Suprapubic skin (tissue), 4 donors: Measurements from ENCODE around the gene RPL37A. TPM values are rescaled to one million over a fixed set of nuclear protein-coding genes. Genes with fewer than 3 reads are reported as not detected.

Experiments used
- DNase-seq, 2 donors: peaks; one replicate each; pipeline ENCODE4 v3.0.0-alpha.2; 2019; ENCODE audit warnings: low spot score in 2 of 2
- H3K27ac ChIP-seq: fragments of 200-600 bp; sonication (generic); one replicate; pipeline ENCODE4 v1.5.1; 2019
- H3K27me3 ChIP-seq: fragments of 200-600 bp; sonication (generic); one replicate; pipeline ENCODE4 v1.5.1; 2019
- H3K36me3 ChIP-seq: fragments of 200-600 bp; sonication (generic); one replicate; pipeline ENCODE4 v1.5.1; 2019
- H3K4me1 ChIP-seq: fragments of 200-600 bp; sonication (generic); one replicate; pipeline ENCODE4 v1.5.1; 2019
- H3K4me3 ChIP-seq: fragments of 200-600 bp; sonication (generic); one replicate; pipeline ENCODE4 v1.5.1; 2019; ENCODE audit warnings: mild to moderate bottlenecking
- H3K9me3 ChIP-seq: fragments of 200-600 bp; sonication (generic); one replicate; pipeline ENCODE4 v1.5.1; 2019
- EP300 ChIP-seq: sonication (generic); formaldehyde crosslinking; IDR thresholded peaks from one replicate; pipeline ENCODE4 v1.6.1; 2017; ENCODE audit warnings: antibody characterized with exemption
- POLR2A ChIP-seq, 2 donors: fragments of 450-650 bp; IDR thresholded peaks; one replicate each; pipeline ENCODE4 v1.6.1; 2017; ENCODE audit warnings: antibody characterized with exemption in 2 of 2, mild to moderate bottlenecking in 2 of 2, moderate library complexity in 2 of 2
- POLR2AphosphoS5 ChIP-seq, 3 donors: sonication (generic); formaldehyde crosslinking; IDR thresholded peaks; one replicate each; pipeline ENCODE4 v1.6.1; 2017; ENCODE audit warnings: antibody characterized with exemption in 3 of 3
- WGBS: methylation state at CpG from one replicate; pipeline ENCODE4 v1.1.5; 2018; 5-methylcytosine and 5-hydroxymethylcytosine counted together
- total RNA-seq, 4 donors: library from RNA; depleted of rRNA; stranded (reverse); fragments of >200 nt; gene quantifications; one replicate each; pipeline ENCODE4 v1.1.0, GENCODE V29; 2016
- TF ChIP-seq, protein P1 (sequence below), 2 donors: fragments of 200-600 bp in 1 of 2; fragments of 450-650 bp in 1 of 2; sonication (generic) in 1 of 2; IDR thresholded peaks; one replicate each; pipeline ENCODE4 v1.5.1; 2016 to 2019; ENCODE audit warnings: antibody characterized with exemption in 2 of 2, mild to moderate bottlenecking in 1 of 2, moderate library complexity in 1 of 2

Gene RPL37A
- total RNA-seq, 4 donors from 2014 or later = 892 to 2,420 (median 2,172) TPM

DNA sequence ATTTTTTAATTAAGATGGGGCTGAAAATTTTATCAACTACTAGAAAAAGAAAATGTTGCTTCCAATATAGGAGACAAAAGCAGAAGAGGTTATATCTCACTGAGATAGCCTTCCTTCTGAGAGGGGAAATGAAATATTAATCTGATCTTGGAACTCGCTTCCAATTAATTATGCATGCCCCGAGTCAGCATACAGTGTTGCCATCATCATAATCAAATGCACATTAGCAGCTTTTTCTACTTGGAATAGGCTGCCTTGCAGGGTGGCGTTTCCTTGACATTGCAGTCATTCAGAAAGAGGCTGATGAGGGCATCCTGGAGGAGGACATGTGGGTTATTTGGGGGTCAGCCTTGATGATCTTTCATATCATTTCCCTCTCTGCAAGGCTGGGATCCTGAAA, 18.4 kb upstream of the RPL37A start:
- Histone ChIP-seq H3K4me1 (peaks cover 7% of the 10 kb centered on the region), H3K27me3 (no peaks in the 10 kb centered on the region), H3K36me3 (peaks cover 54% of the 10 kb centered on the region), H3K27ac (no peak overlapping the region), H3K9me3 (no peaks in the 10 kb centered on the region), H3K4me3 (no peak overlapping the region)
- 50% methylated on average over 3 of the region's 3 CpGs for WGBS
- no peak for DNase-seq
- no peak for TF ChIP-seq POLR2A (IDR thresholded peaks at IDR 0.05)
- TF ChIP-seq EP300 = no peak
- TF ChIP-seq, protein P1, sequence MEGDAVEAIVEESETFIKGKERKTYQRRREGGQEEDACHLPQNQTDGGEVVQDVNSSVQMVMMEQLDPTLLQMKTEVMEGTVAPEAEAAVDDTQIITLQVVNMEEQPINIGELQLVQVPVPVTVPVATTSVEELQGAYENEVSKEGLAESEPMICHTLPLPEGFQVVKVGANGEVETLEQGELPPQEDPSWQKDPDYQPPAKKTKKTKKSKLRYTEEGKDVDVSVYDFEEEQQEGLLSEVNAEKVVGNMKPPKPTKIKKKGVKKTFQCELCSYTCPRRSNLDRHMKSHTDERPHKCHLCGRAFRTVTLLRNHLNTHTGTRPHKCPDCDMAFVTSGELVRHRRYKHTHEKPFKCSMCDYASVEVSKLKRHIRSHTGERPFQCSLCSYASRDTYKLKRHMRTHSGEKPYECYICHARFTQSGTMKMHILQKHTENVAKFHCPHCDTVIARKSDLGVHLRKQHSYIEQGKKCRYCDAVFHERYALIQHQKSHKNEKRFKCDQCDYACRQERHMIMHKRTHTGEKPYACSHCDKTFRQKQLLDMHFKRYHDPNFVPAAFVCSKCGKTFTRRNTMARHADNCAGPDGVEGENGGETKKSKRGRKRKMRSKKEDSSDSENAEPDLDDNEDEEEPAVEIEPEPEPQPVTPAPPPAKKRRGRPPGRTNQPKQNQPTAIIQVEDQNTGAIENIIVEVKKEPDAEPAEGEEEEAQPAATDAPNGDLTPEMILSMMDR (IDR thresholded peaks at IDR 0.05) = no peak
- no peak for TF ChIP-seq POLR2AphosphoS5 (IDR thresholded peaks at IDR 0.05)

DNA sequence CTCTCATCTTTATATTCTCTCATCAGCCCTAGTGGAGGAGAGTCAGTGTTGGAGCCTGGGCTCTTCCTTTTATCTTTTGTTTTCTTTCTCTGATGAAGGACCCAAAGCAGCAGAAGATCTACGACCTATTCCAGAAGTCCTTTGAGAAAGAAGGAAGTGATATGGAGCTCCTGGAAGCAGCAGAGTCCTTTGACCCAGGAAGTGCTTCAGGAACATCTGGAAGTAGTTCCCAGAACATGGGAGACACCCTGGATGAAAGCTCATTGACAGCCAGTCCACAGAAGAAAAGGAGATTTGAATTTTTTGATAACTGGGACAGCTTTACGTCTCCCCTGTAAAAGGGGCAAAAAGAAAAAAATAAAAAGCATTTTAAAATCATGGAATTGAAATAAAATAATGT, 16.0 kb upstream of the RPL37A start:
- H3K4me3 ChIP-seq = no peak overlapping the region
- no peak for TF ChIP-seq POLR2AphosphoS5 (IDR thresholded peaks at IDR 0.05)
- TF ChIP-seq, protein P1 (IDR thresholded peaks at IDR 0.05) = no peak
- no peak for TF ChIP-seq POLR2A (IDR thresholded peaks at IDR 0.05)
- H3K36me3 ChIP-seq = peaks cover 36% of the 10 kb centered on the region
- H3K27me3 ChIP-seq = no peaks in the 10 kb centered on the region
- H3K27ac ChIP-seq = no peak overlapping the region
- no peak for DNase-seq
- 78% methylated on average over 2 of the region's 2 CpGs for WGBS
- H3K9me3 ChIP-seq = no peaks in the 10 kb centered on the region
- peaks cover 7% of the 10 kb centered on the region for H3K4me1 ChIP-seq

DNA sequence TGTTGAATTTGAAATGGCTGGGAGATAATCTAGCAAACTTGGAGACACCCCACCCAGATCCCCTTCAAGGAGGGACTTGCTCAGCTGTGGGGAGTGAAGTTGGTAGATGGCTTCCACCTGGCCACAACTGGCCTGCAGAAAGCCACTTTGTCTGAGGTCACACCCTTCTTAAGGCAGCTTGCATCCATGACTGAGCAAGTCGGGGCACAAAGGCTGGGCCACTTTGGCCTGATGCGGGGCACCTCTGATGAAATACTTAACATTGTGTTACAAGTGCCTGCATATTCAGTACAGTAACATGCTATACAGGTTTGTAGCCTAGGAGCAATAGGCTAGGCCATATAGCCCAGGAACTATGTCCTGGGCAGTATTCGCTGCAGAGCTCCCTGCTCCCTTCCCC, 13.4 kb upstream of the RPL37A start:
- Histone ChIP-seq H3K9me3 (no peaks in the 10 kb centered on the region), H3K4me3 (no peak overlapping the region), H3K36me3 (peaks cover 15% of the 10 kb centered on the region), H3K27ac (no peak overlapping the region), H3K27me3 (no peaks in the 10 kb centered on the region), H3K4me1 (peaks cover 3% of the 10 kb centered on the region)
- no peak for TF ChIP-seq POLR2A (IDR thresholded peaks at IDR 0.05)
- no peak for TF ChIP-seq EP300
- TF ChIP-seq, protein P1 (IDR thresholded peaks at IDR 0.05) = no peak
- TF ChIP-seq POLR2AphosphoS5 (IDR thresholded peaks at IDR 0.05) = no peak
- WGBS = 77% methylated on average over 3 of the region's 3 CpGs
- no peak for DNase-seq

DNA sequence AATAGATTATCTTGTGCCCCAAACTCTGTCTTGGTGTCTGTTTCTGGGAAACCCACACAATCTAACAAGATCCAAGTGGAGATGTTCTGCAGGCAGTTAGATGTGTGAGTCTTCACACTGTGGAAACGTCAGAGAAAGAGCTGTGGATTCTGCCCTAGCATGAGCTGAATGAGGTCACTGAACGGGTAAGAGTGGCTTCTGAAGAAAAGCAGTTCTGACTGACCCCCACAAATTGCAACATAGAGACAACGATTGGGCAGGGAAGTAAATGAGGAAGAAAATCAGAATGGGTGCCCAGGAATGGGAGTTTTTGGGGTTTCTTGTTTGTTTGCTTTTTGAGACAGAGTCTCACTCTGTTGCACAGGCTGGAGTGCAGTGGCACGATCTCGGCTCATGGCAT, 12.9 kb upstream of the RPL37A start:
- DNase-seq = no peak
- no peak overlapping the region for H3K27ac ChIP-seq
- H3K9me3 ChIP-seq = no peaks in the 10 kb centered on the region
- H3K36me3 ChIP-seq = peaks cover 13% of the 10 kb centered on the region
- H3K27me3 ChIP-seq = no peaks in the 10 kb centered on the region
- 76% methylated on average over 5 of the region's 5 CpGs for WGBS
- TF ChIP-seq EP300 (no peak), POLR2AphosphoS5 (IDR thresholded peaks at IDR 0.05) (no peak), POLR2A (IDR thresholded peaks at IDR 0.05) (no peak)
- TF ChIP-seq, protein P1 (IDR thresholded peaks at IDR 0.05) = no peak
- H3K4me3 ChIP-seq = no peak overlapping the region
- H3K4me1 ChIP-seq = peaks cover 3% of the 10 kb centered on the region

DNA sequence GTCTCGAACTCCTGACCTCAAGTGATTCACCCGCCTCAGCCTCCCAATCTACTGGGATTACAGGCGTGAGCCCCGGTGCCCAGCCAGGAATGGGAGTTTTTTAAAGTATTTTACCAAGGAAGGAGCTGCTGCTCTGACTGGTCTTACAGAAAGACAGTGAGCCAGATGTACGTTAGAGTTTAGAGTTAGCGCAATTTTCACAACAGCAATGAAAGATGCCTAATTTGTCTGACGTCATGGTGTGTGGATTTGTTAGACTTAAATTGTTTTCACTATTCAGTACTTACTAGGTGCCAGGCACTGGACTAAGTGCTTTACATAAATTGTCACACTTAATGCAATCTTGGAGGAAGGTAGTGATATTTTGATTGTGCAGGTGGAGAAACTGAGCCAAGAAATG, 12.4 kb upstream of the RPL37A start:
- H3K27ac ChIP-seq = no peak overlapping the region
- no peak overlapping the region for H3K4me3 ChIP-seq
- H3K36me3 ChIP-seq = peaks cover 12% of the 10 kb centered on the region
- DNase-seq = no peak
- WGBS = 95% methylated on average over 7 of the region's 7 CpGs
- peaks cover 3% of the 10 kb centered on the region for H3K4me1 ChIP-seq
- TF ChIP-seq POLR2AphosphoS5 (IDR thresholded peaks at IDR 0.05) (no peak), POLR2A (IDR thresholded peaks at IDR 0.05) (no peak), EP300 (no peak)
- TF ChIP-seq, protein P1 (IDR thresholded peaks at IDR 0.05) = no peak
- H3K9me3 ChIP-seq = no peaks in the 10 kb centered on the region
- no peaks in the 10 kb centered on the region for H3K27me3 ChIP-seq
